ENCODE measurements around the gene TMEM238L.

- no peak for TF ChIP-seq CTCF (IDR thresholded peaks at IDR 0.05; ENCODE audit: extremely low read depth in 1 of 2, insufficient read depth in 1 of 2, low read depth in 1 of 2, low read length in 2 of 2)
- no peak for TF ChIP-seq POLR2A (IDR thresholded peaks at IDR 0.05; ENCODE audit: low read depth, low read length)
Observed at GRCh38 chr17:10752696-10753095, 51.2 kb downstream of the TMEM238L start.

Measured in endothelial cell of umbilical vein (primary cell).